Activated CD4-positive, alpha-beta T cell treated with anti-CD3 and anti-CD28 coated beads, Interleukin-2, amount 50 U/mL, for 16 hours (primary cell): ENCODE data around the gene WT1.
"Not testable (repeated sequence)": the region's sequence is repeated elsewhere in the genome, so short reads cannot be mapped to it uniquely, and the experiment has no call there.

ENCODE experiments used
- DNase-seq: peaks from one replicate; pipeline ENCODE4 v3.0.0-alpha.2; 2020

The WT1 gene

DNA sequence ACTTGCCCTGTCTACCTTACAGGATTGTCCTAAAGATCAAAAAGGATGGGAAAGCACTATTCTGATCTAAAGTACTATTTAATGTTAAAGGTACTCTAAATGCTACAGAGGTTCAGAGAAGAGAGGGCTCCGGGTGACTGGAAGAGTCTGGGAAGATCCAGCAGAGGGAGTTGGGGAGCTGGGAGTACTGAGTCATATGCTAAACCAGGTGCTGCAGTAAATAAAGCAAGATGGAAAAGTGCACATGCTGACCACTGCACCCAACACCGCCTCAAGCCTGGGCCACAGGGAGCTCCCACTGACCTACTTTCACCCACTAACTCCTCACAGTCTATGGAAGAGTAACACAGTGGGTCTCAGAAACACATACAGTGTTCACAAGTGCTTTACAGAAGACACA lies 49.3 kb downstream of the WT1 start:
- no peak for DNase-seq

DNA sequence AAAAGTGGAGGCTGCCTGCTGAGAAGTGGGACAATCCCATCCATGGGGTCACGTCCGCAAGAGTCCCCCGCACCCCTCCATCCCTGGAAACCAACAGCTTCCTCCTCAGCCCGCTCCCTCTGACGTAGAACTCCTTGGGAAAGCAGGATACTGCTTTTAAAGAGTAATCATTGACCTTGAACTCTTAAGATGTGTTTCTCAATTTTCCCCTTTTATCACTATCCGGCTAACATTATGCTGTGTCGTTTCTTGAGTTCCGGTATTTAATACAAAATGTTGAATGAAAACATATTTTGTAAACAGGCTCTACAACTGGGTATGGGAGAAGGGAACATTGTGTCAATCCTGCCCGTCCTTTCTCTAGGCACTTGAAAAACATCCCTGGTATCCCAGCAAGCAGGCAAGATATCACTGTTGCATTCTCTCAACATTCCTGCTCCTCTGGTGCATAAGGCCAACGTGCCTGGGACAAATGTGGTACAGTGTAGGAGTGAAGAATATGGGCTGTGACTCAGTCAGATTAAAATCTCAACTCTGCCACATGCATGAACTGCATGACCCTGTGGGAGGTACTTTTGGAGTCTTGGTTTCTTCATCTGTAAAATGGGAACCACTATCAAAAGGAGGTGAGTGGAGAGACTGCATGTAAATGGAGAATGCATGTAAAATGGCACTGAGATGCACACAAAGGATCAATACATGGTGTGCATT lies 52.8 kb downstream of the WT1 start:
- DNase-seq, result no peak

DNA sequence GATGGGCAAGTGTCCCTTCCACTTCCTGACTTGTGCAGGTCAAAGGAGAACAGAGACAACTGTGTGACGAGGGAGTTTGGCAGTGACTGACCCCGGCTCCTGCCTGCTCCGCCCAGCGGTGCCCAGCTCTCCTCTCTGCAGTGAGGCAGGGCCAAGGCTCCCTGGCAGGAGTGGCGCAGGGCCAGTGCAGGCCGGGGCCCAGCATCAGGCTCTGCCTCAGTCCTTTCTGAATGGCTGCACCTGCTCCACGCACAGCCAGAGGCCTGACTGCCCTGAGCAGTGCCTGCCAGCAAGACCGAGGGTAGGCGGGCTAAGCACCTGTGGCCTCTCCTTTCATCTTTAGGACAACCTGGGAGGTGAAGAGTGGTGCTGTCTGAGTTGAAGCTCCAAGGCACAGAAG lies 54.2 kb downstream of the WT1 start:
- no peak for DNase-seq

DNA sequence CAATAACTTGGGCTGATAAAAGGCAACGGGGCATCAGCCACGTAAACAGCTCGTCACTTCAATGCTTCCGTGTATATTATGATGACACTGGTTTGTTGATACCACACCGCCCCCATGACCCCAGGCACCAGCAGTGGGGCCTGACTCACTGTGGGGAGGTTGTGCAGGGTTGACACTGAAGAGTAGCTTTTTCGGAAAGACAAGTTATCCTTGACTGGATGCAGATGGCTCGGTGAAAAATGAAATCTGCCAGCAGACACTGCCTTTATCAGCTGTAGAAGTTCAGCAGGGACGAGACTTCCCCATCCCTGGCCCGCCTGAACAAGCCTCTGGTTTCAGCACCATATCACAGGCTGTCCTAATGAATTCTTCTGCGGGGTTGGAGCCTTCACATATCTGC lies 55.6 kb downstream of the WT1 start:
- no peak for DNase-seq

DNA sequence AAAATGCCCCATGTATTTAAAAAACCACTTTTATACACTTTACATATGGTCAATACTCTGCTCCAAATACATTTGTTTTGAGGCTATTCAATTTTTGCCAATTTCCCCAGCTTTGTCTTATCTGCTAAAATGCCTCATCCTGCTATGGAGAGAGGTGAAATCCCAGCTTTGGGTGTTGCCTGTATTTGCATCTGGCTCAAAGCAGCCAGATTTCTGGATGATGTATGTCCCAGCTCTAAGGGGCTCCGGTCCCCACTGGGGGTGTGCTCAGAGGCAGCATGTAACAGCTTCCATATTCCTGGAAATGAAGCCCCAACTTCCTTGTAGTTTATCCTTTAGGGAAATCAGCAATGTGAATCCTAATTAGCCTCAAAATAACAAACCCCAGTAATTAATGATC lies 59.5 kb downstream of the WT1 start:
- no peak for DNase-seq

DNA sequence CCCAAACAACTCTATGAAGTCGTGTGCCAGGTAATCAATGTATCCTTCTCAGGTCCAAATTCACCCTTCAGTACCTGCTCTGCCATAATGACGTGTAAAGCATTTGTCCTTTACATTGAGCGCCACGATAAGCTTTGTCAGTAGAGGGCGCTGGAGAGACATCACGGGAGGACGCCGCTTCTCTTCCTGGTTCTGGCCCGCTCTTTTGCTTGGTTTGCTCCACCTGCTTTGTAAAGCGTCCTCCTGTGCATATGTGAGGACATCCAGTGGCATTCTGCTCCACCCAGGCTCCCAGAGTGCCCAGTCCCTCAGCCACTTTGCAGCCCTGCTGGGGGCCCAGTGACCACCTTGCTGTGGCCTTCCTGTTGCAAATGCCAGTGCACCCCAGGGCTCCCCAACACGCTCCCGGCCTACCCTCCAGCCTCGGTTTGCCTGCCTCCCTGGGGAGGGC lies 61.1 kb downstream of the WT1 start:
- peak; percentile 67 for DNase-seq

DNA sequence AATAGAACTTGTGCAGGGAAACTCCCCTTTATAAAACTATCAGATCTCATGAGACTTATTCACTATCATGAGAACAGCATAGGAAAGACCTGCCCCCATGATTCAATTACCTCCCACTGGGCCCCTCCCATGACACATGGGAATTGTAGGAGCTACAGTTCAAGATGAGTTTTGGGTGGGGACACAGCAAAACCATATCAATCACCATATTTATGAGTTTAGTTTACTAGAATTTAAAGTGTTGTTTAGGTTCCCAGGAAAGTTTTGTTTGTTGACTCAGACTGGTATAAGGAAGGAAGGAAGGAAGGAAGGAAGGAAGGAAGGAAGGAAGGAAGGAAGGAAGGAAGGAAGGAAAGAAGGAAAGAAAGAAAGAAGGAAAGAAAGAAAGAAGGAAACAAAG lies 65.4 kb downstream of the WT1 start:
- not testable (repeated sequence) for DNase-seq

DNA sequence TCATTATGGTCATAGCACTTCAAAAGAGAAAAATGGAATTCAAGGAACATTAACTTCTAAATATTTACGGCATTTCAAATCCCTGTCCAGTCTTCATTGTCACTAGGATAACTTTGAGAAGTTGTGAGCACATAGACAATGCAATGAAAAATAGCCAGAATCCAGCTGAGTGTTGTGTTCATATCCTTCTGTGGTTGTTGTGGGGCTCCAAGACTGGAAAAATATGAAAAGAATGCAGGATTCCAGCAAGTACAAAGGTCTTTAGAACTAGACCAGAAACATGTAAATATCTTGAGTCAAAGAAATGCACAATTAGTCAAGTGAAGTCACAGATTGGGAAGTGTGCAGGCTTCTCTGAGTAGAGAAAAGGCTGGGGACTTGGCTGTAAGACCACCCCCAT lies 68.7 kb downstream of the WT1 start:
- no peak for DNase-seq

DNA sequence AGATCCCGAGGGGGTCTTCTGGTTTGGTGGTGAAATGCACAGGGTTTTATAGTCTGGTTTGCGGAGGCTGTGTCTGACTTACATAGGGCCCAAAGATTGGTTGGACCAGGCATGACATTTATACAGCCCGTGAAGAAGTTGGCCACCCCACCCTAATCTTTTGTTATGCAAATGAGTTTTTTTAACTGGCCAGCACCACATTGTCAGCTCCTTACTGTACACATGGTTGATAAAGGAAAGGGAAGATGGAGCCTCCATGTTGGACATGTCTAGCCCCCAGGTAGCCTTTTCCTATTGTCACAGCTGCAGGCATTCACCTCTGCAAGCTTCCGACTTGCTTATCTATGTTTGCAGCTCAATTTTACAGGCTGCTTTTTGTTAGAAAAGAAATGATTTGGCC lies 70.1 kb downstream of the WT1 start:
- DNase-seq, result no peak

DNA sequence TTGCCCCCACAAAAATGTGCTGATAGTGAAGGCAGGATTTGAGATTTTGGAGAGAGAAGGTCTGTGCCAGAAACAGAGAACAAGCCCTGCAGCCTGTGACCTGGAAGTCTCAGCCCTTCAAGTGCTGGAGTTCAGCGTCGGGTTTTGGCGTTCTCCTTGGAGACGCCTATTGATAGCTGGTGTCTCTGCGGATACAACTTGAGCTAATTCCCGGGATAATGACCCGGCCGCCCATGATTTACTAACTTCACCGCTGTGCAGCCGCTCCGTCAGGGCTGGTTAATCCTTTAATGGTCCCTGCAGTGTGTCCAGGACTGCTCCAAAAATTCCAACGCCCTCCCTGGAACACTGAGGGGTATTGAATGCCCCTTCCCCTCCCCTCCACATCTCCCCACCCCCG lies 76.6 kb downstream of the WT1 start:
- DNase-seq, result no peak

DNA sequence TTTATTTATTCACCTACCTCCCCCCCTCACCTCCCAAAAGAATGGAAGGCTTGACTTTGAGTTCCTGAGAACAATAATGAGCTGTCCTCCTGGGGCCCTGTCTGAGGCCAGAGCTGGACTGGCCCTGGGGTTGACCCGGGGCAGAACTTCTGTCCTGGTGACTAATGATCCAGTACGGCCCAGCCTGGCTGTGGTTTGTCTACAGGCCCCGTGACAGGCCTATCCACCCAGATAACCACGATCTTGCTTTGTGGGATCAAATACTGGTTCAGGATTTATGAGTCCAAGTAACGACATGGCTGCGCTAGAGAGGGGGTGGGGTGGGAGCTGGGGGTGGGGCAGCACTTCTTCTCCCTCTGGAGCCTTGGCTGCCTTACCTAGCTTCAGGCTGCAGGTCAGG lies 81.5 kb downstream of the WT1 start:
- no peak for DNase-seq

DNA sequence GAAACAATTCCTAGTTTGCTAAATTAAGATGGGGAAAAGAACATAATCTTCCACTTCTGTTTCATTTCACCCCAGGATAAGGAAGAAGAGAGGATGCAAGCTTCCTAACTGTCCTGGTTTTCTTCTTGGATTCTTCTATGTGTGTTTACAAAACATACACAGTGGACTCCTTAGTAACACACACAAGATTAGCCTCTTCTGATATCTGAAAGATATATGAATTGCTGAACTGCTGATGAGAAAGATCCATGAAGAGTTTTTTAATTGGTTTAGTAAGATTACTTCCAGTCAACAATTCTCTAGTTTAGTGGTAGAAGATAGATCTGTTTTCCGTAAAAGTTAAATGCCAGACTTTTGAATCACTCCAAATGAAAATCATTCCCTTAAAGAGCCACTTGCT lies 86.8 kb downstream of the WT1 start:
- DNase-seq, result no peak

DNA sequence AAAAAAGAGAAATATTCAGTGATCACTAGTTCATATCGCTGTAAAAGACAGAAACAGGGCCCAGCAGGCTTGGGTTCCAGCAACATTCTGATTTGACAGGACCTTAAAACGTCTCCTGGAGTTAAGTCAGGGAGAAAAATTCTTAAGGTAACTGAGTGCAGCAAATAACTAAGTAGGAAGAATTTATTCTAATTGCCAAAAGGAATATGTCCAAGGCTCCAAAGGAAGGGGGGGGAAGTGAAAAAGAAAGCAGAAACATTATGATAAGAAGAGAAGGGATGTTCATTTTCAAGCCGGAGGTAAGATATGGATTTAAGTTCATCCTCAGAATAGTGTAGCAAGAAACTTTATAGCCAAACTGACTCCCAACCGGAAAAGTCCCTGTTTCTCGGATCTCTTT lies 90.4 kb downstream of the WT1 start:
- no peak for DNase-seq

DNA sequence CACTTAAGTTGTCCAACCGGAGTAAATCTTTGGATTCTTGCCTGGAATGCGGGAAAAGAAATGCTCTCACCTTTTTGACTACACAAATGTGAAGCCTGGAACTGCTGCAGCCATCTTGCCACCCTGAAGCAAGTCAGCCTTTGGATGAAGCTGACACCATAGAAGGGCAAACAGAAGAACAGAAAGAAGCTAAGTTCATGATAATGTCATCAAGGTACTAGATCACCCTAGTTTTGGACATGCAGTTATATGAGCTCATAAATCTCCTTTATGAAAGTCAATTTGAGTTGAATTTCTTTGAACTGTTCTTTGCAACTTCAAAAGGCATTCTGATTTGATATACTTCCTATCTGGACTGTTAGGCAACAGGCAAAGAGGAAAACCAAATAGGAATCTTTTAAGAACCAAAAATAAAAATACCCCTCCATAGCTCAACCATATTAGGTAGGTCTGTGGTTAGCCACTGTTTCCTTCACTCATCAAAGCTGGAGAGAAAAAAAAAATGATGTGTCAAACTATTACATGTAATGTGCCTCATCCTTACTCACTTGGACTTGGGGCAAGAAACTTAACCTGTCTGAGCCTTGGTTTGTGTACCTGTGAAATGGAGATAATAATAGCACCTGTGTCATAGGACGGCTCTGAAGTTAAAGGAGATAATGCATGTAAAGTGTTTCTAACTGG lies 91.9 kb downstream of the WT1 start:
- DNase-seq, result peak; percentile 12

DNA sequence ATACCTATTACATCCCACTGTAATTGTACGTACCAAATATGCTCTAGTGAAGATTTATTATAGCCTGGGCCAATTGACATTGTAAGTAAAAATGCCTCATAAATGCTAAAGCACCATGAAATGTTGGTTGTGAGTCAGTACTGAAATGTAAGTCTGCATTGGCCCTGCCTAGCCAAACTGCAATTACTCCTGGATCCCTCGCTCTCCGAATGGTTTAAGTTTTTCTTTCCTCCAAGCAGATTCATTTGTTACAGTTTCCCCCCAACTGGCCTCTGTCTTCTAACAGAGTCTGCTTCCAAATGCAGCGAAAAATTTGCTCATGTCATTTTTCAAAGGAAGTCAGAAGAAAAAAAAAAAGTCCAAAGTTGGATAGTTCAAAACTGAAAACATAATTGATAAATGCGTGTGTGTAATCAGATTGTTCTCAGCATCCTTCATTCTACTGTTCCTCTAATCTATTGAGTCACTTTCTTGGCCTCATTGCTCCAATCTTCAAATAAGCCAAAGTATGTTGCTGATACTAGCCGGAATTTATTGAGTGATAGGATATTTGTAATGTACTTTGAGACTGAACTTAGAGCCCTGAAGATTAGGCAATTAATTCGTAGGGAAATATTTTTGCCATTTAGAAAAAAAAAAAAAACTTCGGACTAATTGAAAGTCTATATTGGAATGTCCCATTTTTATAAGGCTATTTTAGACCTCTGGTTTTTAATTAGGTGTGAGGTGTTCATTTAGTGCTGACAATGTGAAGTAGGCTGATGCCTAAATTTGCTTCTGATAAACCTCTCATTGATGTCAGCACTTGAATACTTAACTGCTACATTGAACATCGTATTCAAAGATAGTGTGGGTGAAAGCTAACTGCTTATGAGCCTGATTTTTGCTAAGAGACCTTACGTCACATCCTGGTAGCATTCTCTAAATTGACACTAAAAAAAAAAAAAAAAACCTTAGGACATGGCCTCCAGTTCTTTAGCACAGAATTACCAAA lies 93.4 kb downstream of the WT1 start:
- DNase-seq, result no peak

DNA sequence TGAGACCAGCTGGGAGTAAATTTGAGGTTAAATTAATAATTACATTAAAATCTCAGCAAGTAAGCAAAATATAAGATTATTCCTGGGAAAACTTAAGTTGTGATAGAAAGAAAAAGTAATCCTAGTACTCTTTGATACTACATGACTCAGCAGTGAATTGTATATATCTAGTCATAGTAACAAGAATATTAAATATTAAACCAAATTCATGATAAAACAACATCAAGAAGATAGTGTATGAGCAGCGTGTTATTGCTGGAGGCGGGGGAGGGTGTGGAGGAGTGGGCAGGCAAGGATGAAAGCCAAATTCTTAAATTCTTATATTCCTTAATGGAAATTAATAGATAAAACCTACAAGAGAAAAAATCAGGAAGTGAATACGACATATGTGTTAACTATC lies 95.2 kb downstream of the WT1 start:
- no peak for DNase-seq
